ENCODE data around the gene SENP3. TPM values are rescaled to one million over a fixed set of nuclear protein-coding genes. Genes with fewer than 3 reads are reported as not detected.
"Not testable (repeated sequence)": the region's sequence is repeated elsewhere in the genome, so short reads cannot be mapped to it uniquely, and the experiment has no call there.

The SENP3 gene
- total RNA-seq, 2 experiments from 2014 or later, result 43.7 to 50.2 TPM

DNA sequence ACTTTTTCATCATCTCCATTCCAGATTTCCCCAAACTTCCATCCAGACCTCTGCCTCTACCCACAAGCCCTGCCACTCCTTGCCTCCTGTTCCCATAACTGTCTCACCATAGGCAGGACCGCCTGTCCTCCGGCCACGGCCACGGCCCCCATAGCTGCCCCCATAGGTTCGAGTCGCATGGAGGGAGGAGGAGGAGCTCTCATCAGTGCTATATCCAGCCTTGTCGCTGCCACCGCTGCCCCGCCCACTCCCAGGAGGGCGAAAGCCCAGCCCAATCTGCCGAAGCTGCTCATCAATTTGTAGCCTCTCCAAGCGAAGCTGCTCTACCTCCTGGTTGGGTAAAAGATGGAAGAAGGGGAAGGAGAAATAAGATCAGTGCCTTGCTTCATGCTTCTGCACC, 31.6 kb downstream of the SENP3 start:
- DNase-seq (no peak), ATAC-seq (ENCODE audit: low read depth) (no peak)
- POLR2A ChIA-PET, result no interaction called here
- Mint-ChIP-seq H3K27me3 (no peaks in the 10 kb centered on the region), H3K4me3 (no peak overlapping the region), H3K36me3 (peaks cover 21% of the 10 kb centered on the region), H3K27ac (no peak overlapping the region), H3K9me3 (no peaks in the 10 kb centered on the region), H3K4me1 (no peaks in the 10 kb centered on the region)

DNA sequence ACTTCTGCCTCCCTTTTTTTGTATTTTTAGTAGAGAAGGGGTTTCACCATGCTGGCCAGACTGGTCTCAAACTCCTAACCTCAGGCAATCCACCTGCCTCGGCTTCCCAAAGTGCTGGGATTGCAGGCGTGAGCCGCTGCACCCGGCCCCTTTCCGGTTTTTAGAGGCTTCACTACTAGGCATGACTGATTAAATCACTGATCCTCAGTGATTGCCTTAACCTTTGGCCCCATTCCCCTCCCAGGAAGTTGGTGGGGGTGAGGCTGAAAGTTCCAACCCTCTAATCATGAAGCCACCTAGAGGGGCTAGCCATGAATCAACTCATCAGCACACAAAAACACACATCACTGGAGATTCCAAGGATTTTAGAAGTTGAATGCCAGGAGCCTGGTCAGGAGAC, 35.8 kb downstream of the SENP3 start:
- DNase-seq; POLR2A ChIA-PET; H3K4me1 Mint-ChIP-seq; ATAC-seq (ENCODE audit: low read depth); H3K27ac Mint-ChIP-seq; H3K4me3 Mint-ChIP-seq; H3K27me3 Mint-ChIP-seq; H3K9me3 Mint-ChIP-seq: not testable (repeated sequence)
- peaks cover 29% of the 10 kb centered on the region for H3K36me3 Mint-ChIP-seq

DNA sequence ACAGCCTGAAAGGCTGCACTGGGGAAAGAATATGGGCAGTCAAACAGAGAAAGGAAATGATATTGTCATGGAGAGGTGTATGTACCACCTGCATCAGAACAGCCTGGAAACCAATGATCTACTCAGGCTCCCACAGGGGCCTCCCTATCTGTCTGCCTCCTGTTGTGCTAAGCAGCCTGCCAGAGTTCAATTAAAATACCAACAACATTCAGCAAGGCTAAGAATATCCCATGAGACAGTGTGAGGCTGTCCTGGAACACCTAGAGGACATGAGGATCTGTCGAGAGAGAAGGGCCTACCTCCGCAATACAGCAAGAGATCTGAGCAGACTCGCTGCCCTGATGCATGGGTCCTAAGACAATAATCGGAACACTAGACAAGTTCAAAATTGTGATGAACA, 44.6 kb downstream of the SENP3 start:
- Mint-ChIP-seq H3K4me3 (no peak overlapping the region), H3K36me3 (peaks cover 16% of the 10 kb centered on the region), H3K9me3 (no peaks in the 10 kb centered on the region), H3K27ac (no peak overlapping the region), H3K4me1 (peaks cover 8% of the 10 kb centered on the region), H3K27me3 (no peaks in the 10 kb centered on the region)
- no peak for ATAC-seq (ENCODE audit: low read depth)
- no peak for DNase-seq
- POLR2A ChIA-PET, result no interaction called here

DNA sequence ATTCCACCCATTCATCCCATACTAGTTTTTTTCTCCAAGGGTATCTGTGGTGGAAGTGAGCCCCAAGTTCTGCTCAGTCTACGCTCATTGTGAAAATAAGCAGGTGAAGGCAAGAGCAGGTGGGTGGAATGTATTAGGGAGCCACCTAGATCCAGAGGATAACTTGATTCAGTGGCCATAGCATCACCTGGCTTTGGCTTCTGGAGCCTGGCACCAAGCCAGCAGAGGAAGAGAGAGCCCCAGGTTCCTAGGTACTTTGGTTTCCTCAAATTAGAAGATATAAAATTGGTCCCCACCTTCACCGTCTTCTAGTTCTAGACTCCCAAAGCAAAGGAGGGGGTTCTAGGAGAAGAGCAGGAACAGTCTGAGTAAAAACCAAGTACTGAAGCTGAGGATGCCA, 48.9 kb downstream of the SENP3 start:
- ATAC-seq (ENCODE audit: low read depth) (no peak), DNase-seq (no peak)
- Mint-ChIP-seq H3K9me3 (no peaks in the 10 kb centered on the region), H3K27ac (no peak overlapping the region), H3K27me3 (no peaks in the 10 kb centered on the region), H3K36me3 (peaks cover 4% of the 10 kb centered on the region), H3K4me1 (peaks cover 28% of the 10 kb centered on the region), H3K4me3 (no peak overlapping the region)
- POLR2A ChIA-PET, result no interaction called here

DNA sequence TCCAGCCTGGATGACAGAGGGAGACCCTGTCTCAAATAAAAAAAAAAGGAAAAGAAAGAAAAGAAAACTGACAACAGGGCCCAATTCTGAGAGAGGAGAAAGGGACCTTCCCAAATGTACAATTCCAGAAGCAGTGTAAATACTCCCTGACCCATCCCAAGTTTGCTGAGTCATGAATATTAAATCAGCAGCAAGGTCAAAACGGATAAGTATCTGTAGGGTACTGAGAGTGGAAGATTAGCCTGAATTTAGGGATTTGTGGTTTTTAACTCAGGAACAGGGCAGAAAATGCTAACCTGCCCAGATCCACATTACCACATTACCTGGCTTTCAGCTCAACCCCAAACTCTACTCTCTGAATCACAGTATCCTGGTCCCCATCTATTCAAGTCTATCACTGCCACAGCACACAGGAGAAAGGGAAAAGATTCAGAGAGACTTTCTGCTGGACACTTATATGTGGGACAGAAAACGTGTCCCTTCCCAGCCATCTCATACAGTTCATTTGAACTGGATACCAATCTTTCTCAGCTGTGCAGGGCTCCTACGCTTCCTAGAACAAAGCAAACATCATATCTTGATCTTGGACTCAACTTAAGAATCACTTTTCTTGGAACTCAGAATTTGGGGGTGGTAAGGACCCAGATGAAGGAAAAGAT, 50.0 kb downstream of the SENP3 start:
- no peak for DNase-seq
- no peak overlapping the region for H3K27ac Mint-ChIP-seq
- ATAC-seq (ENCODE audit: low read depth), result no peak
- no peaks in the 10 kb centered on the region for H3K27me3 Mint-ChIP-seq
- POLR2A ChIA-PET, result interaction anchor here (0.5 to 0.6 kb wide), 2 partner anchors 37 to 75 kb away, joined by 3 read pairs; partner anchors contain the start of gene TP53
- no peaks in the 10 kb centered on the region for H3K9me3 Mint-ChIP-seq
- H3K4me3 Mint-ChIP-seq, result peak overlapping the region; percentile 28
- peaks cover 28% of the 10 kb centered on the region for H3K4me1 Mint-ChIP-seq
- peaks cover 1% of the 10 kb centered on the region for H3K36me3 Mint-ChIP-seq

DNA sequence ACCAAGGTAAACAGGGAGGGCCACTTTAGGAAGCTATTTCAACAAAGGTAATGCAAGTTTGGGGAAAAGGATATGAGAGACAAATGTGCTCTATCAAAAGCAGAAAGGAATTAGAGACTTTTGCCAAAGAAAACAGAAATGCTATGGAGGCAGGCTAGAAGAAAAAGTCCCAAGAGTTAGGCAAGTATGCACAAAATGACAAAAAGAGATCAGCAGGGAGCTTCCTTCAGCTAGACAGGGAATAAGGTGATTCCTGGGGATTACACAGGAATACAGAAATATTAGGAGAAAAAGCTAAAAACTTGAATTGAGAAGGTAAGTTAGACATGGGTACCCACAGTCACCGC, 50.5 kb downstream of the SENP3 start:
- Mint-ChIP-seq H3K27me3 (no peaks in the 10 kb centered on the region), H3K27ac (no peak overlapping the region), H3K4me3 (no peak overlapping the region), H3K4me1 (peaks cover 28% of the 10 kb centered on the region), H3K9me3 (no peaks in the 10 kb centered on the region), H3K36me3 (peaks cover 1% of the 10 kb centered on the region)
- DNase-seq (no peak), ATAC-seq (ENCODE audit: low read depth) (no peak)
- POLR2A ChIA-PET, result interaction anchor here (0.5 kb wide), 1 partner anchor 36 kb away, joined by 3 read pairs; no protein-coding TSS in a partner anchor

DNA sequence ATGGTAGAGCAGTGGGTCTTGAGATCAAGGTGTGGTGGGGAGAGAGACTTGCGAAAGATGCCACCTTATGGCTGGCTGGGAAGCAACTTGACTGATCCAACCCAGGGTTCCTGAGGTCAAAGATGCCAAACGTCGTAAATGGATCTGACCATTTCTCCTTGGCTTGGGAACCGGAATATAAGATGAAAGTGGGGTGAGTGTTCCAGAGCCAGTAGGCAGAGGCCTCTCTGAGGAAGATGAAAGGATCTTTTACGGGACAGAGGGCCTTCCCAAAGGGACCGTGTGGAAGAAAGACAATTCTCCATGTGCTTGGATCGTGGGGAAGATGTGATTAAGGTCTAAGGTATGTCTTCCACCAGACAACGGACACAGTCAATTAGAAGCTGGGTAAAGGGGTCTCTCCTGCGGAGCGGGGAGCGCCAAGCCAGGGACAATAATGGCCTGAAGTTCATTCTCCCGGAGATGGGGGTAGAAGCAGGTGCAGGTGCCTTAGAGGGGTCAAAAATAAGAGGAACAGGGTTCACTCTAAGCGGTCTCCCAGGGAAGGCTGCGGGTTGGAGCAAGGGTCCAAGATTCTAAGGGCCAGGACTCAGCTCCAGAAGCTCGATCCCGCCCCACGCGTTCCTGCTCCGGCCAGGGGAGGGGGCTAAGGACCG, 52.2 kb downstream of the SENP3 start:
- Mint-ChIP-seq H3K27me3 (no peaks in the 10 kb centered on the region), H3K27ac (peak overlapping the region; percentile 88), H3K4me1 (peaks cover 28% of the 10 kb centered on the region), H3K36me3 (peaks cover 1% of the 10 kb centered on the region), H3K4me3 (peak overlapping the region; percentile 91), H3K9me3 (no peaks in the 10 kb centered on the region)
- ATAC-seq (ENCODE audit: low read depth), result no peak
- DNase-seq, result no peak
- POLR2A ChIA-PET, result interaction anchor here (0.6 to 2.7 kb wide), 14 partner anchors 13 to 129 kb away, joined by 3 to 22 read pairs (median 5); partner anchors contain the start of genes ATP1B2, CD68, DNAH2 and MPDU1

DNA sequence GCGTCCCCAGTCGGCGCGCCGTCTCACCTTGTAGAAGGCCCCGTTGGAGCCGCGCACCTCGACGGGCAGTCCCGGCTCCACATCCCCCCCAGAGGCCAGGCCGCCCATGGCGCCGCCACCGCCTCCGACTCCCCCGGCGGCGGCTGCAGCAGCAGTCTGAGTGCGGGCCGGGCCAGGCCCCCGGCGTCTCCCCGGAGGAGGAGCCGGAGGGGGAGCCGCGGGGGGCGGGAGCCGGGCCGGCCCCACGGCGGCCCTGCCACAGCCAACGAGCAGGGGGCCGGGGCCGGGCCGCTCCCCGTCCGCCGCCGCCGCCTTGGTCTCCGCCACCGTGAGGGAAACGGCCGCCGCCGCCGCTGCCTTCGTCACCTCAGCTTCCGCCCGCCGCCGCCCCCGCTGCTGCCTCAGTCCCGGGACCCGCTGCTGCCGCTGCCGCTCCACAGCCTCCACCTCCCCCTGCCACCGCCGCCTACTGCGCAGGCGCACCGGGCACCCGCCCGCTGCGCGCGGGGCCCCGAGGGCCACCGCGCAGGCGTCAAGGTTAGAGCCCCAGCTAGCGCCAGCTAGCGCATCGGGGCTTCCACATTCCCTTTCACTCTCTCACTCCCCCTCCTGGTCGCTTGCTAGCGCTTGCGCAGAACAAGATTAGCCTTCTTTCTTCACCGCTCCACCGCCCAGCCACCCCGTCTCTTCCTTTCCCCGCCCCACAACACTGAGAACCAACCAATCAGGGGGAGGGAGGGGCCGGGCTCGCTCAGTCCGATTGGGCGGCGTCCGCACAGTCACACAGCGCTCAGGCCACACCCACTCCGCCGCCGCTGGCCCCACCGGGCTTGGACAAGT, 52.9 kb downstream of the SENP3 start, which contains the start of gene FXR2:
FXR2 (minus strand) TSS at position 473 of the 840 bp plus-strand sequence; CDS start at position 108, 365 bp downstream.
- DNase-seq, result peak; percentile 97
- peaks cover 25% of the 10 kb centered on the region for H3K4me1 Mint-ChIP-seq
- peak within 1 kb of the TSS; percentile 91 for H3K4me3 Mint-ChIP-seq
- no peaks in the 10 kb centered on the region for H3K9me3 Mint-ChIP-seq
- peak; percentile 90 for ATAC-seq (ENCODE audit: low read depth)
- POLR2A ChIA-PET, result interaction anchor here (0.8 to 2.7 kb wide), 19 partner anchors 13 to 179 kb away, joined by 3 to 22 read pairs (median 4); partner anchors contain the start of genes ATP1B2, CD68, DNAH2 and MPDU1
- peak within 1 kb of the TSS; percentile 95 for H3K27ac Mint-ChIP-seq
- peaks cover 1% of the 10 kb centered on the region for H3K36me3 Mint-ChIP-seq
- H3K27me3 Mint-ChIP-seq, result no peaks in the 10 kb centered on the region

DNA sequence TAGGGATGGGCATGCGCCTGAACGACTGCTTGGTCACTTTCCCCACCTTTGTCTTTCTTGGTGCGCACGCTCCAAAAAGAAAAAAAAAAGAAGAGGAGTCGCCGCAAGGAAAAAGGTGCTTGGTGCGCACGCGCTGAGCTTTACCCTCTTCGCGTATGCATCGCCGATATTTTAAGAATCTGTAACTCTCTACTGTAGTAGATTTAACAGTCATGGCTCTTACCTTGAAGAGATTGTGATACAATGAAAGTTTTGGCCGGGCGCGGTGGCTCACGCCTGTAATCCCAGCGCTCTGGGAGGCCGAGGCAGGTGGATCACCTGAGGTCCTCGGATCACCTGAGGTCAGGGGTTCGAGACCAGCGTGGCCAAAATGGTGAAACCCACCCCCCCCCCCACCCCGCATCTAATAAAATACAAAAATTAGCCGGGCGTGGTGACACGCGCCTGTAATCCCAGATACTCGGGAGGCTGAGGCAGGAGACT, 53.6 kb downstream of the SENP3 start:
- POLR2A ChIA-PET, result interaction anchor here (0.8 to 2.7 kb wide), 17 partner anchors 12 to 179 kb away, joined by 3 to 22 read pairs (median 4); partner anchors contain the start of genes ATP1B2, CD68, DNAH2 and MPDU1
- Mint-ChIP-seq H3K27ac (peak overlapping the region; percentile 95), H3K4me3 (peak overlapping the region; percentile 86), H3K4me1 (peaks cover 24% of the 10 kb centered on the region), H3K9me3 (no peaks in the 10 kb centered on the region), H3K36me3 (peaks cover 1% of the 10 kb centered on the region), H3K27me3 (no peaks in the 10 kb centered on the region)
- ATAC-seq (ENCODE audit: low read depth) (no peak), DNase-seq (no peak)

DNA sequence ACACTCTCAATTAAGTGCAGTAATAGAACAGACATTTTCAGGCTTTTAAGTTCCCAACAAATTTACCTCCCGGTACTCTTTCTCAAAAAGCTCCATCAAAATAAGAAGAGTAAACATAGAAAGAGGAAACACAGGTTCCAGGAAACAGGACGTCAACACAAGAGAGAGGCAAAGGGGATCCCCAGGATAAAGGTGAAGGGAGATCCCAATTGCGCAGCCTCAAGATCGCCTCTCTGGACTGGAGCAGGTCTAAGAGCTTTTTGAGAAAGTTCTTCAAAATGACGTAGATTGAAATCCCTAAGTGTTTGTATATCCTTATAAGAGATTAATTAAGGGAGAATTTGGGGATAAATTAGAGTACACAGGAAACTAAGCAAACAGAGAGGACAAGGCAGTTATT, 56.9 kb downstream of the SENP3 start:
- no peak for DNase-seq
- Mint-ChIP-seq H3K4me1 (peaks cover 4% of the 10 kb centered on the region), H3K4me3 (no peak overlapping the region), H3K9me3 (no peaks in the 10 kb centered on the region), H3K27me3 (peaks cover 2% of the 10 kb centered on the region), H3K27ac (no peak overlapping the region), H3K36me3 (no peaks in the 10 kb centered on the region)
- no peak for ATAC-seq (ENCODE audit: low read depth)
- POLR2A ChIA-PET, result interaction anchor here (1.9 kb wide), 1 partner anchor 9 kb away, joined by 5 read pairs; the partner anchor contains the start of gene SAT2

DNA sequence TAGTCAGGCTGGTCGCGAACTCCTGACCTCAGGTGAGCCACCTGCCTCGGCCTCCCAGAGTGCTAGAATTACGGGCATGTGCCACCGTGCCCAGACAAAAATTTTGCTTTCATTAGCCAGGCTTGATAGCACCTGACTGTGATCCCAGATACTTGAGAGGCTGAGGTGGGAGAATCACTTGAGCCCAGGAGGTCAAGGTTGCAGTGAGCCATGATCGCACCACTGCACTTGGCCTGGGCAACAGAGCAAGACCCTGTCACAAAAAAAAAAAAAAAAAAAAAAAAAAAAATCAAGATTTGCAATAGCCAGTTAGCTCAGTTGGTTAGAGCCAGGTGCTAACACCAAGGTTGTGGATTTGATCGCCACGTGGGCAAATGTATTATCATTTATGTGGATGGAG, 59.1 kb downstream of the SENP3 start:
- ATAC-seq (ENCODE audit: low read depth) (no peak), DNase-seq (no peak)
- H3K27ac Mint-ChIP-seq, result no peak overlapping the region
- H3K36me3 Mint-ChIP-seq, result no peaks in the 10 kb centered on the region
- no peak overlapping the region for H3K4me3 Mint-ChIP-seq
- no peaks in the 10 kb centered on the region for H3K4me1 Mint-ChIP-seq
- H3K27me3 Mint-ChIP-seq, result peaks cover 2% of the 10 kb centered on the region
- POLR2A ChIA-PET, result no interaction called here
- no peaks in the 10 kb centered on the region for H3K9me3 Mint-ChIP-seq

Measured in activated naive CD8-positive, alpha-beta T cell treated with anti-CD3 and anti-CD28 coated beads, Interleukin-2, amount 10 ng/mL, durations not matched to agents 7 days and 5 days (primary cell).